ENCODE measurements around the gene DDX41.

DDX41 gene

GRCh38 chr5:177484902-177485549 lies 31.7 kb downstream of the DDX41 start:
- no peaks in the 10 kb centered on the region for H3K9me2 ChIP-seq (replicated peaks; ENCODE audit: low read depth, low read length)
- H3K27me3 ChIP-seq (ENCODE audit: insufficient read depth, low read length, poor library complexity, severe bottlenecking): no peaks in the 10 kb centered on the region
- H3K9ac ChIP-seq (ENCODE audit: low read depth, low read length, poor library complexity, severe bottlenecking): no peak overlapping the region
- TF ChIP-seq EZH2phosphoT487 (IDR thresholded peaks at IDR 0.05; ENCODE audit: borderline replicate concordance) (no peak), CTCF (conservative IDR thresholded peaks at IDR 0.05; ENCODE audit: low read length) (no peak)
- no peaks in the 10 kb centered on the region for H3F3A ChIP-seq (ENCODE audit: low read depth)
- no peaks in the 10 kb centered on the region for H3K9me3 ChIP-seq (ENCODE audit: insufficient read depth, low read depth, low read length)
- no peaks in the 10 kb centered on the region for H4K20me1 ChIP-seq (ENCODE audit: insufficient read depth, low read length, poor library complexity, severe bottlenecking)
- peaks cover 4% of the 10 kb centered on the region; the same call in 1 of the 2 replicates for H3K36me3 ChIP-seq (ENCODE audit: insufficient read depth, low read length)
- H3K4me1 ChIP-seq (ENCODE audit: insufficient read depth, low read length, poor library complexity, severe bottlenecking): no peaks in the 10 kb centered on the region
- H3K4me3 ChIP-seq (ENCODE audit: low read length, poor library complexity, severe bottlenecking): no peak overlapping the region
- H2AFZ ChIP-seq (ENCODE audit: low read length): no peak overlapping the region
- no peak overlapping the region for H3K4me2 ChIP-seq (ENCODE audit: low read depth, low read length, poor library complexity, severe bottlenecking)
- no peaks in the 10 kb centered on the region for H3K79me2 ChIP-seq (ENCODE audit: insufficient read depth, low read length)

GRCh38 chr5:177483994-177484901 lies 32.5 kb downstream of the DDX41 start:
- Histone ChIP-seq H3K27me3 (ENCODE audit: insufficient read depth, low read length, poor library complexity, severe bottlenecking) (no peaks in the 10 kb centered on the region), H3F3A (ENCODE audit: low read depth) (no peaks in the 10 kb centered on the region), H3K4me3 (ENCODE audit: low read length, poor library complexity, severe bottlenecking) (no peak overlapping the region), H3K9me2 (replicated peaks; ENCODE audit: low read depth, low read length) (no peaks in the 10 kb centered on the region), H4K20me1 (ENCODE audit: insufficient read depth, low read length, poor library complexity, severe bottlenecking) (no peaks in the 10 kb centered on the region), H3K36me3 (ENCODE audit: insufficient read depth, low read length) (peaks cover 4% of the 10 kb centered on the region; the same call in 1 of the 2 replicates), H2AFZ (ENCODE audit: low read length) (no peak overlapping the region), H3K4me2 (ENCODE audit: low read depth, low read length, poor library complexity, severe bottlenecking) (no peak overlapping the region), H3K4me1 (ENCODE audit: insufficient read depth, low read length, poor library complexity, severe bottlenecking) (no peaks in the 10 kb centered on the region), H3K9ac (ENCODE audit: low read depth, low read length, poor library complexity, severe bottlenecking) (no peak overlapping the region), H3K79me2 (ENCODE audit: insufficient read depth, low read length) (no peaks in the 10 kb centered on the region), H3K9me3 (ENCODE audit: insufficient read depth, low read depth, low read length) (no peaks in the 10 kb centered on the region)
- TF ChIP-seq EZH2phosphoT487 (IDR thresholded peaks at IDR 0.05; ENCODE audit: borderline replicate concordance): no peak
- TF ChIP-seq CTCF (conservative IDR thresholded peaks at IDR 0.05; ENCODE audit: low read length): no peak

- TF ChIP-seq CTCF (conservative IDR thresholded peaks at IDR 0.05; ENCODE audit: low read length): no peak
- no peak for TF ChIP-seq EZH2phosphoT487 (IDR thresholded peaks at IDR 0.05; ENCODE audit: borderline replicate concordance)
- H3K36me3 ChIP-seq (ENCODE audit: insufficient read depth, low read length): peaks cover 4% of the 10 kb centered on the region; the same call in 1 of the 2 replicates
- no peaks in the 10 kb centered on the region for H3K9me2 ChIP-seq (replicated peaks; ENCODE audit: low read depth, low read length)
- H2AFZ ChIP-seq (ENCODE audit: low read length): no peak overlapping the region
- no peak overlapping the region for H3K4me3 ChIP-seq (ENCODE audit: low read length, poor library complexity, severe bottlenecking)
- no peaks in the 10 kb centered on the region for H3K27me3 ChIP-seq (ENCODE audit: insufficient read depth, low read length, poor library complexity, severe bottlenecking)
- no peaks in the 10 kb centered on the region for H3K9me3 ChIP-seq (ENCODE audit: insufficient read depth, low read depth, low read length)
- no peaks in the 10 kb centered on the region for H3K4me1 ChIP-seq (ENCODE audit: insufficient read depth, low read length, poor library complexity, severe bottlenecking)
- H3K4me2 ChIP-seq (ENCODE audit: low read depth, low read length, poor library complexity, severe bottlenecking): no peak overlapping the region
- H3K9ac ChIP-seq (ENCODE audit: low read depth, low read length, poor library complexity, severe bottlenecking): no peak overlapping the region
- no peaks in the 10 kb centered on the region for H3F3A ChIP-seq (ENCODE audit: low read depth)
- no peaks in the 10 kb centered on the region for H4K20me1 ChIP-seq (ENCODE audit: insufficient read depth, low read length, poor library complexity, severe bottlenecking)
- H3K79me2 ChIP-seq (ENCODE audit: insufficient read depth, low read length): no peaks in the 10 kb centered on the region
Observed at GRCh38 chr5:177483042-177483441, 33.7 kb downstream of the DDX41 start.
